HepG2 (cell line): ENCODE data around the gene CDKL5.

ENCODE experiments used
- CAMTA2 ChIP-seq: sonication (generic); formaldehyde crosslinking; IDR thresholded peaks from 2 replicates; pipeline ENCODE4 v1.4.0; 2020; ENCODE audit warnings: mild to moderate bottlenecking, missing genetic modification reagents, borderline replicate concordance
- CBFB ChIP-seq: sonication (generic); formaldehyde crosslinking; IDR thresholded peaks from 2 replicates; pipeline ENCODE4 v1.4.0; 2020; ENCODE audit warnings: missing genetic modification reagents
- CBX2 ChIP-seq, 2 experiments: fragments of 200-600 bp in 1 of 2; sonication (generic); formaldehyde crosslinking in 1 of 2; IDR thresholded peaks; 2 replicates each; pipeline versions ENCODE4 v1.7.0 to v1.8.1; 2018 to 2022; ENCODE audit warnings: low read depth in 2 of 2, low read length in 1 of 2, mild to moderate bottlenecking in 1 of 2, missing genetic modification reagents in 1 of 2
- CTCF ChIP-seq: sonication (generic); formaldehyde crosslinking; IDR thresholded peaks from 2 replicates; pipeline ENCODE4 v1.5.0; 2020; ENCODE audit warnings: mild to moderate bottlenecking, missing genetic modification reagents, moderate library complexity
- HOMEZ ChIP-seq: IDR thresholded peaks from 2 replicates; pipeline ENCODE4 v1.6.1; 2016; ENCODE audit warnings: low read depth
- PBX3 ChIP-seq: sonication (generic); formaldehyde crosslinking; IDR thresholded peaks from 2 replicates; pipeline ENCODE4 v1.8.1; 2023; ENCODE audit warnings: missing genetic modification reagents, inconsistent platforms, borderline replicate concordance
- SRY ChIP-seq: sonication (generic); formaldehyde crosslinking; IDR thresholded peaks from 2 replicates; pipeline ENCODE4 v1.8.0; 2022; ENCODE audit warnings: mild to moderate bottlenecking, missing genetic modification reagents
- TOE1 ChIP-seq: sonication (generic); formaldehyde crosslinking; IDR thresholded peaks from 2 replicates; pipeline ENCODE4 v1.4.0; 2020; ENCODE audit warnings: mild to moderate bottlenecking, missing genetic modification reagents
- ZNF547 ChIP-seq: sonication (generic); formaldehyde crosslinking; IDR thresholded peaks from 2 replicates; pipeline ENCODE4 v1.5.1; 2020; ENCODE audit warnings: mild to moderate bottlenecking, missing genetic modification reagents
- TF ChIP-seq, protein P1 (sequence below), 2 experiments: fragments of 450-650 bp in 1 of 2; sonication (generic) in 1 of 2; formaldehyde crosslinking; IDR thresholded peaks; 2 replicates each; pipeline versions ENCODE4 v1.5.0 to v1.8.0; 2020 to 2022; ENCODE audit warnings: mild to moderate bottlenecking in 1 of 2, missing genetic modification reagents in 1 of 2

DNA sequence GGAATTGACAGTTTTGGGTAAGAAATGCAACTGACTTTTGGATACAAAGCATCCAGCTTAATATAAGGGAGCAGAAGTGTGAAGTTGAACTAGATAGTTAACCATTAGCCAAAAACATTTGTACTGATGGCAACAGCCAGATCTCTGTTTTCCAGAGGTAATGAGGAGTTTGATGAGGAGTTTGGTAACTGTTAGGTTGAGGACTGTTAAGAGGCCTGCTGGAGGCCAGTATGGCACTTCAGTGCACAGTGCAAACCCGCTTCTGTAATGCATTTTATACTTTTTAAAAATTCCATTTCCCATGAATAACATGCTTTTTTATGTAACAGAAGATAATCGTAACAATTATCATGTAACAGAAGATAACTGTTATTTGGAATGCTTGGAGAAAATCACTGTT is 30.0 kb downstream of the CDKL5 start:
- TF ChIP-seq CAMTA2 (CRISPR knock-in tag) (no peak), CTCF (no peak), PBX3 (CRISPR knock-in tag) (no peak), SRY (CRISPR knock-in tag) (no peak), TOE1 (no peak), ZNF547 (CRISPR knock-in tag) (no peak), CBFB (CRISPR knock-in tag) (no peak), HOMEZ (no peak), CBX2 (IDR thresholded peaks at IDR 0.05; ENCODE audit: low read depth, low read length) (no peak), CBX2 (CRISPR knock-in tag; IDR thresholded peaks at IDR 0.05; ENCODE audit: low read depth) (no peak)
- TF ChIP-seq, protein P1, sequence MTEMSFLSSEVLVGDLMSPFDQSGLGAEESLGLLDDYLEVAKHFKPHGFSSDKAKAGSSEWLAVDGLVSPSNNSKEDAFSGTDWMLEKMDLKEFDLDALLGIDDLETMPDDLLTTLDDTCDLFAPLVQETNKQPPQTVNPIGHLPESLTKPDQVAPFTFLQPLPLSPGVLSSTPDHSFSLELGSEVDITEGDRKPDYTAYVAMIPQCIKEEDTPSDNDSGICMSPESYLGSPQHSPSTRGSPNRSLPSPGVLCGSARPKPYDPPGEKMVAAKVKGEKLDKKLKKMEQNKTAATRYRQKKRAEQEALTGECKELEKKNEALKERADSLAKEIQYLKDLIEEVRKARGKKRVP (CRISPR knock-in tag; IDR thresholded peaks at IDR 0.05) = no peak
